ENCODE measurements around the gene HDAC7.

Gene HDAC7

GRCh38 chr12:47757840-47758583 is 61.7 kb downstream of the HDAC7 start:
- no peak for DNase-seq

- DNase-seq: no peak
Observed at GRCh38 chr12:47757364-47757839, 62.3 kb downstream of the HDAC7 start.

GRCh38 chr12:47755655-47756562 is 63.8 kb downstream of the HDAC7 start:
- no peak for DNase-seq

GRCh38 chr12:47754881-47755280 is 64.8 kb downstream of the HDAC7 start:
- no peak for DNase-seq

GRCh38 chr12:47754126-47754525 is 65.6 kb downstream of the HDAC7 start:
- DNase-seq: no peak

GRCh38 chr12:47753021-47754001 is 66.4 kb downstream of the HDAC7 start:
- DNase-seq: peak; percentile 27

- peak; percentile 45 for DNase-seq
Observed at GRCh38 chr12:47752552-47752951, 67.2 kb downstream of the HDAC7 start.

GRCh38 chr12:47752121-47752520 is 67.6 kb downstream of the HDAC7 start:
- no peak for DNase-seq

- DNase-seq: no peak
Observed at GRCh38 chr12:47751561-47751960, 68.1 kb downstream of the HDAC7 start.

- DNase-seq: no peak
Observed at GRCh38 chr12:47750916-47751470, 68.7 kb downstream of the HDAC7 start.

- DNase-seq: no peak
Observed at GRCh38 chr12:47750229-47750798, 69.4 kb downstream of the HDAC7 start.

GRCh38 chr12:47748899-47749298 is 70.8 kb downstream of the HDAC7 start:
- DNase-seq: no peak

GRCh38 chr12:47748507-47748828 is 71.2 kb downstream of the HDAC7 start:
- no peak for DNase-seq

GRCh38 chr12:47747596-47748506 is 71.9 kb downstream of the HDAC7 start:
- no peak for DNase-seq

GRCh38 chr12:47747126-47747525 is 72.6 kb downstream of the HDAC7 start:
- no peak for DNase-seq

- DNase-seq: no peak
Observed at GRCh38 chr12:47746523-47746922, 73.2 kb downstream of the HDAC7 start.

GRCh38 chr12:47746073-47746472 is 73.6 kb downstream of the HDAC7 start:
- DNase-seq: no peak

- no peak for DNase-seq
Observed at GRCh38 chr12:47745485-47746041, 74.1 kb downstream of the HDAC7 start.

GRCh38 chr12:47744778-47745436 is 74.8 kb downstream of the HDAC7 start:
- DNase-seq: no peak

- DNase-seq: no peak
Observed at GRCh38 chr12:47744005-47744651, 75.6 kb downstream of the HDAC7 start.
